Ishikawa (cell line): ENCODE measurements around the gene TM4SF1.

Source experiments
- CEBPB ChIP-seq: IDR thresholded peaks from 2 replicates; pipeline ENCODE4 v1.6.1; 2012
- CREB1 ChIP-seq: IDR thresholded peaks from 2 replicates; pipeline ENCODE4 v1.6.1; 2012; ENCODE audit warnings: low read depth
- EGR1 ChIP-seq: IDR thresholded peaks from 2 replicates; pipeline ENCODE4 v1.6.1; 2012
- EP300 ChIP-seq: IDR thresholded peaks from 2 replicates; pipeline ENCODE4 v1.6.1; 2012; ENCODE audit warnings: borderline replicate concordance
- FOXM1 ChIP-seq: IDR thresholded peaks from 2 replicates; pipeline ENCODE4 v1.6.1; 2012; ENCODE audit warnings: low read depth, borderline replicate concordance
- NFIC ChIP-seq: IDR thresholded peaks from 2 replicates; pipeline ENCODE4 v1.6.1; 2012
- RAD21 ChIP-seq: IDR thresholded peaks from 2 replicates; pipeline ENCODE4 v1.6.1; 2012; ENCODE audit warnings: low read depth
- TAF1 ChIP-seq: IDR thresholded peaks from 2 replicates; pipeline ENCODE4 v1.6.1; 2012; ENCODE audit warnings: low read depth, mild to moderate bottlenecking
- TCF12 ChIP-seq: IDR thresholded peaks from 2 replicates; pipeline ENCODE4 v1.6.1; 2012; ENCODE audit warnings: low read depth
- TEAD4 ChIP-seq: IDR thresholded peaks from 2 replicates; pipeline ENCODE4 v1.6.1; 2012
- YY1 ChIP-seq: IDR thresholded peaks from 2 replicates; pipeline ENCODE4 v1.6.1; 2012; ENCODE audit warnings: low read depth
- ZBTB7A ChIP-seq: IDR thresholded peaks from 2 replicates; pipeline ENCODE4 v1.6.1; 2012; ENCODE audit warnings: low read depth
- TF ChIP-seq, protein P1 (sequence below): IDR thresholded peaks from 2 replicates; pipeline ENCODE4 v1.6.1; 2012; ENCODE audit warnings: low read depth, mild to moderate bottlenecking
- TF ChIP-seq, protein P2 (sequence below): IDR thresholded peaks from 2 replicates; pipeline ENCODE4 v1.6.1; 2012
- TF ChIP-seq, protein P3 (sequence below): IDR thresholded peaks from 2 replicates; pipeline ENCODE4 v1.6.1; 2012

TM4SF1 gene

DNA sequence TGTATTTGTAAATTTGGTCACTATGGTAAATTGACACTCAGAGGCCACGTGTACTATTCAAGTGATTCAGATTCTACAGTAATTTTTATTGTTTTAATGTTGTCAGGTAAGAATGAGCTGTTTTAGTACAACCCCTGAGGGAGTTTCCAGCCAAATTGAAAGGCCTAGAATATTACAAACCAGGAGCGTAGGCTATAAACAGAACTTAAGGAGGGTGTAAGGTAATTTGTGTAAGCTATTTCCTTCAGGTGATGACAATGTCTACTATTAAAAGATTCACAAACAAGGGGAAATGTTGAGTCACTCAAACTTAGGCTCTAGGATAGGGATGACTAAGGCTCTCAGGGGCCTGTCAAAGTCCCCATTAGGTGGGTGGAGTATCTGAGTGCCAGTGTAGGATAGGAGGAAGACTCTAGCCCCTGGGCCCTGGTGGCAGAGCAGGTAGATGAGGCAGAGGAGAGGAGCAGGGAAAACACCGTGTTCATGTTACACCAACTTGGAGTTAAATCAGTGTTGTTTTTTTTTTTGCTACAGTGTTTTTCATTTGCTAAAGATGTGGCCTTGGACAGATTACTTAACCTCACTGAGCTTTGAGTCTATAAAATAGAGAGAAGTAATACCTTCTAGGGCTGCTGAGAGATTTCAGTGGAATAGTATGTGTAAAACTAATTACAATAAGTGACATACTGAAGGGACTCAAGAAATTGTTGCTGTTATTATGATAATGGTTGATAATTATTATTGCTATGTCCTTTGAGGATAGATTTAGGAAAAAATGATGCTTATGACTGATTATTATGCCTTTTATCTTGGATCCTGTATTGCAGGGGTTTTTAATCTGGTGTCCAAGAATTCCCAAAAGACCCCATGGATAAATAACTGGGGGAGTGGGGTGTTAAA lies 10.3 kb downstream of the TM4SF1 start:
- no peak for TF ChIP-seq FOXM1

DNA sequence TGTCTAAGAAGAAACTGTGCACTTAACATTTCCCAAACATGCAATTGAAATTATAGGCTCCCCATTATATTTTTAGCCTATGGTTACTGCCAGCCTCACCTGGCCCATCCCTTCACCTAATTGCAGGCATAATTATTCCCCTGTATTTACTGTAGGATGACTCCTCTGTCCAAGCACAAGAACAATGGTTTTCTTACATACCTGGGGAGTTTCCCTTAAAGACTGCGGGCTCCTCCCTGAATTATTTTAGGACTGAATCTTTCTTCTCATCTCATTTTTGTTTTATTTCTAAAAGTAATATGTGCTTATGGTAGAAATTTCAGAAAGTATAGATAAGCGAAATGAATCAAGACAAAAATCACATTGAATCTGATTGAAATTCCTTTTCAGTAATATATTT lies 11.4 kb downstream of the TM4SF1 start:
- TF ChIP-seq, protein P1, sequence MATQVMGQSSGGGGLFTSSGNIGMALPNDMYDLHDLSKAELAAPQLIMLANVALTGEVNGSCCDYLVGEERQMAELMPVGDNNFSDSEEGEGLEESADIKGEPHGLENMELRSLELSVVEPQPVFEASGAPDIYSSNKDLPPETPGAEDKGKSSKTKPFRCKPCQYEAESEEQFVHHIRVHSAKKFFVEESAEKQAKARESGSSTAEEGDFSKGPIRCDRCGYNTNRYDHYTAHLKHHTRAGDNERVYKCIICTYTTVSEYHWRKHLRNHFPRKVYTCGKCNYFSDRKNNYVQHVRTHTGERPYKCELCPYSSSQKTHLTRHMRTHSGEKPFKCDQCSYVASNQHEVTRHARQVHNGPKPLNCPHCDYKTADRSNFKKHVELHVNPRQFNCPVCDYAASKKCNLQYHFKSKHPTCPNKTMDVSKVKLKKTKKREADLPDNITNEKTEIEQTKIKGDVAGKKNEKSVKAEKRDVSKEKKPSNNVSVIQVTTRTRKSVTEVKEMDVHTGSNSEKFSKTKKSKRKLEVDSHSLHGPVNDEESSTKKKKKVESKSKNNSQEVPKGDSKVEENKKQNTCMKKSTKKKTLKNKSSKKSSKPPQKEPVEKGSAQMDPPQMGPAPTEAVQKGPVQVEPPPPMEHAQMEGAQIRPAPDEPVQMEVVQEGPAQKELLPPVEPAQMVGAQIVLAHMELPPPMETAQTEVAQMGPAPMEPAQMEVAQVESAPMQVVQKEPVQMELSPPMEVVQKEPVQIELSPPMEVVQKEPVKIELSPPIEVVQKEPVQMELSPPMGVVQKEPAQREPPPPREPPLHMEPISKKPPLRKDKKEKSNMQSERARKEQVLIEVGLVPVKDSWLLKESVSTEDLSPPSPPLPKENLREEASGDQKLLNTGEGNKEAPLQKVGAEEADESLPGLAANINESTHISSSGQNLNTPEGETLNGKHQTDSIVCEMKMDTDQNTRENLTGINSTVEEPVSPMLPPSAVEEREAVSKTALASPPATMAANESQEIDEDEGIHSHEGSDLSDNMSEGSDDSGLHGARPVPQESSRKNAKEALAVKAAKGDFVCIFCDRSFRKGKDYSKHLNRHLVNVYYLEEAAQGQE = no peak
- TF ChIP-seq, protein P2, sequence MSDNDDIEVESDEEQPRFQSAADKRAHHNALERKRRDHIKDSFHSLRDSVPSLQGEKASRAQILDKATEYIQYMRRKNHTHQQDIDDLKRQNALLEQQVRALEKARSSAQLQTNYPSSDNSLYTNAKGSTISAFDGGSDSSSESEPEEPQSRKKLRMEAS = no peak
- TF ChIP-seq ZBTB7A (no peak), FOXM1 (no peak), EP300 (no peak), TEAD4 (no peak), TAF1 (no peak), CREB1 (no peak), RAD21 (no peak), NFIC (no peak), EGR1 (no peak), CEBPB (no peak), TCF12 (no peak), YY1 (no peak)
- TF ChIP-seq, protein P3, sequence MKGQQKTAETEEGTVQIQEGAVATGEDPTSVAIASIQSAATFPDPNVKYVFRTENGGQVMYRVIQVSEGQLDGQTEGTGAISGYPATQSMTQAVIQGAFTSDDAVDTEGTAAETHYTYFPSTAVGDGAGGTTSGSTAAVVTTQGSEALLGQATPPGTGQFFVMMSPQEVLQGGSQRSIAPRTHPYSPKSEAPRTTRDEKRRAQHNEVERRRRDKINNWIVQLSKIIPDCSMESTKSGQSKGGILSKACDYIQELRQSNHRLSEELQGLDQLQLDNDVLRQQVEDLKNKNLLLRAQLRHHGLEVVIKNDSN = no peak

DNA sequence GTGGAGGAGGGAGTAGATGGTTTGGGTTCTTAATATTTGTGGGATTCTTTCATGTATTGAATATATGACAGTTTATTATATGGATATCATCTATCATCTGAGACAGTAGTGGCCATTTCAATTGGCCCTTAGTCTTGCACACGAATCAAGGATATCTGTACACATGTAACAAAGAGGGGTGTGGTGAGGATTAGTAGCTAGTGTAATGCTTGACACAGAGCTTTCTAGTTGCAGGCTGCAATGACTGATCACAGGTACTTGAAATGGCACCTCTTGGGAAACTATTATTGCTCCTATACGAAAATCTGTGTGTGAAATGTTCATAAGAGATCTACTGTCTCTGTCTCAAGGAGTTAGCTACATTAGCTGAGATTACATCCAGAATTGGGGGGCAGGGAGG lies 12.8 kb downstream of the TM4SF1 start:
- no peak for TF ChIP-seq TAF1
- TF ChIP-seq, protein P3 = no peak
- TF ChIP-seq ZBTB7A = no peak
- TF ChIP-seq, protein P2 = no peak
- TF ChIP-seq YY1 = no peak
- no peak for TF ChIP-seq TCF12
- TF ChIP-seq NFIC = no peak
- no peak for TF ChIP-seq TEAD4
- no peak for TF ChIP-seq FOXM1
- no peak for TF ChIP-seq CREB1

DNA sequence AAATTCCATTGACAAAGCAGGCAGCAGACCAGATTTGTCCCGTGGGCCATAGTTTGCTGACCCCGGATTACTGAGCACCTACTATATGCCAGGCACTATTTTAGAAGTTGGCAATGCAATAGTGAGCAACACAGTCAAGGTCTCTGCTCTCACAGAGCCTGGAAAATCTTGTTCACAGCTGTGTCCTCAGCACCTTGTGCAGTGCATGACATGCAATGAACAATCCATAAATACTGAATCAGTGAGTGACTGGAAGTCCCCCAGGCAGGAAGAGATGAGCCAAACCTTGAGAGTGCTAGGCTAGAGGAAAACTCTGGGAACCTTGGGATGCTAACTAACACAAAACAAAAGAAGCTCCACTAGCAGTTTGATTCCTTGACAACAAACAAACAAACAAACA lies 14.4 kb downstream of the TM4SF1 start:
- TF ChIP-seq CREB1 = no peak
- TF ChIP-seq NFIC = no peak
- TF ChIP-seq, protein P3 = no peak
- TF ChIP-seq, protein P2 = no peak
- TF ChIP-seq YY1 = no peak
- TF ChIP-seq RAD21 = no peak
- TF ChIP-seq TEAD4 = no peak
- no peak for TF ChIP-seq CEBPB
- TF ChIP-seq TAF1 = no peak
- no peak for TF ChIP-seq TCF12
- no peak for TF ChIP-seq FOXM1
- no peak for TF ChIP-seq EGR1
- TF ChIP-seq ZBTB7A = no peak
- TF ChIP-seq, protein P1 = no peak
- TF ChIP-seq EP300 = no peak

DNA sequence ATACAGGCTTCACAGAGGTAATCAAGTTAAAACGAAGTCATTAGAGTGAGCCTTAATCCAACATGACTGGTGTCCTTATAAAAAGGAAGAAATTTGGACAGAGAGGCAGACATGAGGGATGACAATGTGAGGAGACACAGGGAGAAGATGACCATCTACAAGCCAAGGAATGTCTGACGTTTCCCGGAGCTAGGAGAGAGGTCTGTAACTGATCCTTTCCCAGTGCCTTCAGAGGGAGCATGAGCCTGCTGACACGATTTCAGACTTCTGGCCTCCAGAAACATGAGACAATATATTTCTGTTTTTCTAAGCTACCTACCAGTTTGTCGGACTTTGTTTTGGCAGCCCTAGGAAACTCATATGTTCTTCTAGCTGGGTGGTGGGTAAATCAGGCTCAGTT lies 15.1 kb downstream of the TM4SF1 start:
- TF ChIP-seq CREB1 (no peak), NFIC (no peak), ZBTB7A (no peak), RAD21 (no peak)
- TF ChIP-seq, protein P3 = no peak
